ENCODE results near the gene LMOD1. TPM values are rescaled to one million over a fixed set of nuclear protein-coding genes. Genes with fewer than 3 reads are reported as not detected.

Gene LMOD1
- 7.7 and 22.2 TPM in 2 replicates for total RNA-seq

GRCh38 chr1:201946224-201946908, at the start of gene LMOD1:
Gene LMOD1, minus strand, starts transcription at chr1:201946548. Its CDS starts 208 bp downstream, at chr1:201946340.

DNA sequence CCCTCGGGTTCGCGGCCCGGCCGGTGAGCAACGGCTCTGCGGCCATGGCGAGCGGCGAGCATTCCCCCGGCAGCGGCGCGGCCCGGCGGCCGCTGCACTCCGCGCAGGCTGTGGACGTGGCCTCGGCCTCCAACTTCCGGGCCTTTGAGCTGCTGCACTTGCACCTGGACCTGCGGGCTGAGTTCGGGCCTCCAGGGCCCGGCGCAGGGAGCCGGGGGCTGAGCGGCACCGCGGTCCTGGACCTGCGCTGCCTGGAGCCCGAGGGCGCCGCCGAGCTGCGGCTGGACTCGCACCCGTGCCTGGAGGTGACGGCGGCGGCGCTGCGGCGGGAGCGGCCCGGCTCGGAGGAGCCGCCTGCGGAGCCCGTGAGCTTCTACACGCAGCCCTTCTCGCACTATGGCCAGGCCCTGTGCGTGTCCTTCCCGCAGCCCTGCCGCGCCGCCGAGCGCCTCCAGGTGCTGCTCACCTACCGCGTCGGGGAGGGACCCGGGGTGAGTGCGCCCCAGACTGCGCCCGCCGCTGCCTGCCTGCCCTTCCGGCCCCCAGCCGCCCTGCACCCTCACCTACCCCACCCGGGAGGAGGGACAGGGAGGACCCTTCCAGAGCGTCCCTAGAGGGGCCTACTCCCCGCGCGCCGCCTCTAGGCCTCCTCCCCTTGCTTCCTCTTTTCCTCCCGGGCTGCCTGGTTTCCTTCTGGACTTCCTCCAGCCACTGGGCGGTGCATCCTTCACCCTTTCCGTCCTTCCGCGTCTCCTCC, 36.5 kb upstream of the LMOD1 start, which contains the start of gene RNPEP:
Gene RNPEP (plus strand): TSS at position 26 of the 757 bp plus-strand sequence. CDS start 19 bp downstream, at position 45.

GRCh38 chr1:201955009-201955728, 8.8 kb upstream of the LMOD1 start, which contains the start of gene TIMM17A:
Gene TIMM17A, plus strand, starts transcription at chr1:201955503. Its CDS starts 24 bp downstream, at chr1:201955527.

DNA sequence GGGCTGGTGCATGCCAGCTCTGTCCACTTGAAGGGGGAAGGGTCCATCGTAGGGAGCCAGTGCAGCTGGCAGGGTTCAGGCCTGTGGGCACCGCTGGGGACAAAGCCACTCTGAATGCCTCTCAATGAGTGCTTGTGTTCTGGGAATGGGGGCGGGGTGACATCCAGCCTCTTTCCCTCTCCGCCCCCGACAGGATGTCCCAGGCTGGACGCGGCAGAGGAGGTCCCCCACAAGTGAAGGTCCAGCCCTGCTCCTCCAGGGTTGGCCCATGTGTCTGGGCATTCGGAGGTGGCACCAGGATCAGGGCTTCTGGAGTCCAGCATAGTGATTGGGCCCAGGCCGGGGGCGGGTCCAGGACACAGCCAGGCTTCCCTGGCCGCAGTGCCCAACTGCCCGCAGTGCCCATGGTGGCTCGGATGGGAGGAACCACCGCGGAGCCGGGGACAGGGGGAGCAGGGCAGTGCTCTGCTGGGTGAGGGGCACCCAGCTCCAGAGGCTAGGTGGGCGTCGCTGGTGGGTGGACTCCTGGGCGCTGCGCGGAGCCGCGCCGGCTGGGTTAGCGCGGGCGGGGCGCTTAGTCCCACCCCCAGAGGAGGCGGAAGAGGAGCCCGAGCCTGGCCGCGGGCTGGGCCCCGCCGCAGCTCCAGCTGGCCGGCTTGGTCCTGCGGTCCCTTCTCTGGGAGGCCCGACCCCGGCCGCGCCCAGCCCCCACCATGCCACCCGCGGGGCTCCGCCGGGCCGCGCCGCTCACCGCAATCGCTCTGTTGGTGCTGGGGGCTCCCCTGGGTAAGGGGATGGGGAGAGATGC, 57.9 kb downstream of the LMOD1 start, which contains the start of gene SHISA4:
Gene SHISA4 (plus strand): TSS at position 617 of the 808 bp plus-strand sequence. CDS start 97 bp downstream, at position 714.

Other genes starting within 250 kb of the LMOD1 start
- gene IPO9, start 117.4 kb downstream of the LMOD1 start, total RNA-seq: 18.5 and 24.6 TPM in 2 replicates
- gene SHISA4, start 57.6 kb downstream of the LMOD1 start, total RNA-seq: 15.3 and 37.4 TPM in 2 replicates
- gene TIMM17A, start 9.0 kb upstream of the LMOD1 start, total RNA-seq: 39.7 and 62.4 TPM in 2 replicates
- 69.1 and 122 TPM in 2 replicates for gene RNPEP, start 36.1 kb upstream of the LMOD1 start, total RNA-seq
- gene ELF3, start 64.0 kb upstream of the LMOD1 start, total RNA-seq: under 0.01 and 1.2 TPM in 2 replicates
- gene GPR37L1, start 176.4 kb upstream of the LMOD1 start, total RNA-seq: not detected in 2 replicates
- 17.0 and 27.1 TPM in 2 replicates for gene ARL8A, start 198.2 kb upstream of the LMOD1 start, total RNA-seq
- not detected in 2 replicates for gene PTPN7, start 214.1 kb upstream of the LMOD1 start, total RNA-seq
- not detected in 2 replicates for gene LGR6, start 247.3 kb upstream of the LMOD1 start, total RNA-seq

All from smooth muscle cell of trachea (primary cell).